ENCODE results near the gene TBC1D20.

- TF ChIP-seq EZH2phosphoT487 (IDR thresholded peaks at IDR 0.05; ENCODE audit: insufficient read depth, low read depth) (no peak), EZH2 (IDR thresholded peaks at IDR 0.05; ENCODE audit: insufficient read depth, poor library complexity, severe bottlenecking) (no peak)
Observed at GRCh38 chr20:400454-401275, 61.7 kb downstream of the TBC1D20 start.

Measured in GM23248 (cell line).